K562 (cell line): ENCODE data around the gene SPRR3. TPM values are rescaled to one million over a fixed set of nuclear protein-coding genes. Genes with fewer than 3 reads are reported as not detected.

Experiments
- ARNT ChIP-seq, 2 experiments: fragments of 450-650 bp; IDR thresholded peaks; 2 replicates each; pipeline ENCODE4 v1.6.1; 2016; ENCODE audit warnings: mild to moderate bottlenecking in 1 of 2
- CBX3 ChIP-seq, 2 experiments: IDR thresholded peaks; 1 replicate in 1 of 2; 2 replicates in 1 of 2; pipeline ENCODE4 v1.6.1; 2012; ENCODE audit warnings: inconsistent platforms in 2 of 2, low read length in 2 of 2, borderline replicate concordance in 1 of 2, control low read depth in 1 of 2
- CHD4 ChIP-seq: fragments of 200-600 bp; sonication (generic); IDR thresholded peaks from 3 replicates; pipeline ENCODE4 v1.6.1; 2012; ENCODE audit warnings: low read depth, mild to moderate bottlenecking, mixed read lengths, low read length, inconsistent platforms; ENCODE audit not compliant: insufficient read depth, insufficient replicate concordance, poor library complexity, severe bottlenecking
- CREM ChIP-seq: IDR thresholded peaks from 2 replicates; pipeline ENCODE4 v1.6.1; 2014; ENCODE audit warnings: antibody characterized with exemption, low read depth
- CTBP1 ChIP-seq: fragments of 450-650 bp; IDR thresholded peaks from 2 replicates; pipeline ENCODE4 v1.6.1; 2016; ENCODE audit warnings: borderline replicate concordance
- FOXM1 ChIP-seq, 2 experiments: fragments of 450-650 bp in 1 of 2; sonication (generic) in 1 of 2; formaldehyde crosslinking in 1 of 2; IDR thresholded peaks; 2 replicates each; pipeline versions ENCODE4 v1.6.1 to v1.9.0; 2017 to 2022; ENCODE audit warnings: low read depth in 2 of 2, mild to moderate bottlenecking in 2 of 2, missing genetic modification reagents in 1 of 2, moderate library complexity in 1 of 2
- NCOA4 ChIP-seq: fragments of 450-650 bp; IDR thresholded peaks from 2 replicates; pipeline ENCODE4 v1.6.1; 2018; ENCODE audit warnings: mild to moderate bottlenecking; ENCODE audit not compliant: partially characterized antibody
- RAD21 ChIP-seq, 2 experiments: fragments of 250-450 bp in 1 of 2; fragments of 450-650 bp in 1 of 2; sonication (Bioruptor Pico) in 1 of 2; formaldehyde crosslinking in 1 of 2; IDR thresholded peaks in 1 of 2; conservative IDR thresholded peaks in 1 of 2; 2 replicates each; pipeline versions ENCODE4 v1.4.0 to v1.8.0; 2020 to 2022; ENCODE audit warnings: mild to moderate bottlenecking in 2 of 2, moderate library complexity in 1 of 2
- SIX5 ChIP-seq, 2 experiments: IDR thresholded peaks; 2 replicates each; pipeline ENCODE4 v1.6.1; 2011; ENCODE audit warnings: low read length in 2 of 2, borderline replicate concordance in 1 of 2, low read depth in 1 of 2, mild to moderate bottlenecking in 1 of 2, moderate library complexity in 1 of 2; ENCODE audit not compliant: insufficient read depth in 1 of 2
- SP2 ChIP-seq: IDR thresholded peaks from 2 replicates; pipeline ENCODE4 v1.6.1; 2011; ENCODE audit warnings: mild to moderate bottlenecking, low read depth, low read length, moderate library complexity; ENCODE audit not compliant: poor library complexity, severe bottlenecking; ENCODE audit errors: extremely low read depth
- polyA plus RNA-seq, 8 experiments: library from polyadenylated mRNA; depleted of rRNA in 4 of 8; stranded (reverse) in 5 of 8; unstranded in 3 of 8; fragments of >200 nt; fragmentation: Nextera tagmentation in 2 of 8; fragmentation: Illumina TruSeq in 1 of 8; extraction: Ambion mirVana in 2 of 8; extraction: Trizol in 1 of 8; gene quantifications; 2 replicates each; pipeline versions ENCODE4 v1.2.1 to v1.2.3, GENCODE V29; 2011 to 2014; ENCODE audit warnings: inconsistent platforms in 1 of 8, missing spikeins in 1 of 8
- total RNA-seq, 7 experiments: library from RNA; depleted of rRNA in 6 of 7; stranded (reverse); fragments of >200 nt in 6 of 7; fragmentation: Illumina TruSeq in 2 of 7; extraction: Trizol in 2 of 7; gene quantifications; 2 replicates each; pipeline versions ENCODE4 v1.2.1 to v1.2.3, GENCODE V29; 2011 to 2021; ENCODE audit warnings: low replicate concordance in 1 of 7
- TF ChIP-seq, protein P1 (sequence below): IDR thresholded peaks from 2 replicates; pipeline ENCODE4 v1.6.1; 2011; ENCODE audit not compliant: insufficient read length; ENCODE audit errors: extremely low read depth

SPRR3 gene
- total and polyA plus RNA-seq, 9 of the 15 experiments (the other 6 are each of a cell fraction or from before 2014, with no cell fraction given) = not detected

DNA sequence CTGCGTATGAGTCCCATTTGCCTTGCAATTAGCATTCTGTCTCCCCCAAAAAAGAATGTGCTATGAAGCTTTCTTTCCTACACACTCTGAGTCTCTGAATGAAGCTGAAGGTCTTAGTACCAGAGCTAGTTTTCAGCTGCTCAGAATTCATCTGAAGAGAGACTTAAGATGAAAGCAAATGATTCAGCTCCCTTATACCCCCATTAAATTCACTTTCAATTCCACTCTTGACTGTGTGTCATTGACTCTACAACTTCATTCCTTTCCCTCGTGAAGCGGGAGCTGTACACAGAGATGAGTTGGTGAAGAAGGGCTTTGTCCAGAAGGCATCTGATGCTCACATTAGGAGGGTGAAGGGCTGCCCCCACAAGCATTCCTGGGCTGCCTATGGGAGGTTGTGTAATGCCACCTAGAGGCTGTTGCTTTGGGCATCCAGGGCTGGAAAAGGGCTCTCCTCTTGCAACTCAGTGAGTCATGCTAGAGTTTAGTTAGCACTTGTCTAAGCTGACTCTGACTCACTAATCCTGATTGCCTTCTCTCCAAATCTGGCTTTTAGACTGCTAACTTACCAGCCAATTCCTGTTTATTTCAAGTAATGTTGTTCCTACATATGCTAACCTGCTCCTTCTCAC, 31.2 kb downstream of the SPRR3 start (continued):
- TF ChIP-seq RAD21 (CRISPR knock-in tag; conservative IDR thresholded peaks at IDR 0.05 in 1 of 2, IDR thresholded peaks at IDR 0.05 in 1 of 2) (peak; percentile 48 to 62; a peak in 3 of 4 replicates), CHD4 (no peak), CTBP1 (0 out of 2 replicates have a peak, but pooled peaks have one; percentile 31), CREM (no peak), SP2 (no peak), FOXM1 (IDR thresholded peaks at IDR 0.05; ENCODE audit: low read depth) (no peak), FOXM1 (CRISPR knock-in tag; IDR thresholded peaks at IDR 0.05; ENCODE audit: low read depth) (no peak), ARNT (IDR thresholded peaks at IDR 0.05) (no peak), SIX5 (IDR thresholded peaks at IDR 0.05; ENCODE audit: borderline replicate concordance in 1 of 2, insufficient read depth in 1 of 2, low read depth in 1 of 2, low read length in 2 of 2) (no peak), CBX3 (IDR thresholded peaks at IDR 0.05; ENCODE audit: borderline replicate concordance in 1 of 2, low read length in 2 of 2) (no peak), NCOA4 (no peak)
- TF ChIP-seq, protein P1, sequence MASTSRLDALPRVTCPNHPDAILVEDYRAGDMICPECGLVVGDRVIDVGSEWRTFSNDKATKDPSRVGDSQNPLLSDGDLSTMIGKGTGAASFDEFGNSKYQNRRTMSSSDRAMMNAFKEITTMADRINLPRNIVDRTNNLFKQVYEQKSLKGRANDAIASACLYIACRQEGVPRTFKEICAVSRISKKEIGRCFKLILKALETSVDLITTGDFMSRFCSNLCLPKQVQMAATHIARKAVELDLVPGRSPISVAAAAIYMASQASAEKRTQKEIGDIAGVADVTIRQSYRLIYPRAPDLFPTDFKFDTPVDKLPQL = no peak
